GM19025 (cell line): ENCODE measurements around the gene CCDC43.
"Not testable (repeated sequence)": the region's sequence is repeated elsewhere in the genome, so short reads cannot be mapped to it uniquely, and the experiment has no call there.

Source experiments
- ATAC-seq: cut with Tn5 transposase; IDR thresholded peaks from one replicate; pipeline ENCODE4 v1.9.1; 2021; ENCODE audit warnings: mild to moderate bottlenecking, low read depth, moderate library complexity; ENCODE audit not compliant: unreplicated experiment

The CCDC43 gene

DNA sequence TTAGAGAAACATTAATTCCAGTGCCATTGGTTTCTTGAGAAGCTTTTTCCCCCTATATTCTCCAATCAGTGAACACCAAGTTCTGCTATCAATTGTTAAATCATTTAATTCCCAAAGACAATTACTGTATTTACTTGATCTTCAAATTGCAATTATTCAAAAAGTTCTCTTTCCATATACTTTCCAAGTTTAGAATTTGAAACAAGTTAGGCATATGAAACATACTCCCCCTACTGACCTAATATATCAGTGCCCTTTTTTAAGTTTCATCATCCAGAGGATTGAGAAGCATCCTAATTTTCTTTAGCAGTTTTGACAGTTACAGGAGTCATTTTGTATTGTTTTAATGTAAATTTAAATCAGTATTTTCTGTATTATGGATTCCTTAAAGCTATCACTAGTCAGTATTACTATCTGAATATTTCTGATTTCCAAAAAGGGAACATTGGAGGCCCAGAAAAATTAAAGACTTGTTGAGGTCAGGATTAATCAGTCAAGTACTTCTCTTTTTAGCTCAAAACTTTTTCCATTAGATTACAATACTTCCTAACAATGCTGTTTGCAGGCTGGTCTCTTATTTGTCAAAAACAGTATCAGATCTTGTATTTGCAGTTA, 17.0 kb downstream of the CCDC43 start:
- no peak for ATAC-seq

DNA sequence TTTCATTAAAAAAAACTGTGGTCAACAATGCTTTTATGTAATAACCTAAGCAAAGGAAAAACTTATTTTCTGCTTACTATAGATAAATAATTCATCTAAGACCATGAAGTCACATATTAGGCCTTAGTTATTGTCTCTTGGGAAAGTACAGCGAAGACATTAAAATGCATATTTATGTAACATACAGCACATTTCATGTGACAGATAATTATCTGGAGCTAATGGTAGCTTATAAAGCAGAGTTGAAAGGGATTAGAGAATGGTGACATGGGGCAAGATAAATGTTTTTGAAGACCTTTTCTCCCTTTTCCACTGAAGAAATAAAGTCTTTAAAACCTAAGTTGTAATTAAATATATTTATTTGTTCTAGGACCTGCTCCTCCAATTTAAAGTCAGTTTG, 23.6 kb downstream of the CCDC43 start:
- no peak for ATAC-seq

DNA sequence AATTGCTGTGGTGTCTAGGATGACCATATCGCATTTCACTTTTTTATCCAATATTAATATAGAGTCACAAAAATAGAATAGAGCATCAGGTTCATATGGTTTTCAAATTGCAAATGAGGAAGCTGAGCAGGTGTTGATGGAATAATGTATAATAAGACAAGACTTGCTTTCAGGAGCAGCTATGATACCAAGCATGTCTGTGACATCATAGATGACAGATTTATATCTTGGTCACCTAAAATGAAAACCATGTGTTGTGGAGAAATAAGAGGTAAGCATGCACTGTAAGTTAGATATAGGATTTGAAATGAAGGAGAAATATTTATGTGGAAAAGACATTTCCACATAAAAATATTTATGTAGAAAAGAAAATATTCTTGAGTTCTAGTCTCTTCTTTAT, 24.7 kb downstream of the CCDC43 start:
- ATAC-seq = no peak

DNA sequence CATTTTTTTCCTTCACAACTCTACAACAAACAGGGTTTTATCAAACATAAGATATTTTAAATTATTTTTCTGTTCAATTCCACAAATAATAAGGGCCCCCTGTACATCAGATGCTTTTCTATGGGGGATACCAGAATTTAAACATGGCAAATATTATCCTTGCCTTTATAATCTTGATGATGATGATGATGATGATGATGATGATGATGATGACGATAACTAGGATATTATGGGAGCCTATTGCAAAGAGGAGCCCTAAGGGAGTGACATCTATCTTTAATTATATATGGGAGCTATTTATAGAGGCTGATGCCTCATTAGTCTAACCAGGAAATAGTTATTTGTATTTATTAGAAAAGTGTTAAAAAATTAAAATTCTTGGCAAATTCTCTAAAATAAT, 26.5 kb downstream of the CCDC43 start:
- ATAC-seq = no peak

DNA sequence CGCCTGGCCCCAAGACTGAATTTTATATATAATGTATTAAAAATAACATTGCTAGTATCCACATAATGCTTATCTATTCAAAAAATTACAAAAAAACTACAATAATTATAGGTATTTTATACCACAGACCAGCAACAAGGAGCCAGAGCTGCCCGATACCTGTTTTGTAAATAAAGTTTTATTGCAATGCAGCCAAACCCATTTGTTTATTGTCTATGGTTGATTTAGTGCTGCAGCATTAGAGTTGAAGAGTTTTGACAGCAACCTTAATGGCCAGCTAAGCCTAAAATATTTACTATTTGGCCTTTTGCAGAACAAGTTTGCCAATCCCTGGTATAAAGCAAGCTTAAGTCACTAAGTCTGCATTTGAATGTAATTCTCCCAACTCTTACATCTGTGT, 27.7 kb downstream of the CCDC43 start:
- no peak for ATAC-seq

DNA sequence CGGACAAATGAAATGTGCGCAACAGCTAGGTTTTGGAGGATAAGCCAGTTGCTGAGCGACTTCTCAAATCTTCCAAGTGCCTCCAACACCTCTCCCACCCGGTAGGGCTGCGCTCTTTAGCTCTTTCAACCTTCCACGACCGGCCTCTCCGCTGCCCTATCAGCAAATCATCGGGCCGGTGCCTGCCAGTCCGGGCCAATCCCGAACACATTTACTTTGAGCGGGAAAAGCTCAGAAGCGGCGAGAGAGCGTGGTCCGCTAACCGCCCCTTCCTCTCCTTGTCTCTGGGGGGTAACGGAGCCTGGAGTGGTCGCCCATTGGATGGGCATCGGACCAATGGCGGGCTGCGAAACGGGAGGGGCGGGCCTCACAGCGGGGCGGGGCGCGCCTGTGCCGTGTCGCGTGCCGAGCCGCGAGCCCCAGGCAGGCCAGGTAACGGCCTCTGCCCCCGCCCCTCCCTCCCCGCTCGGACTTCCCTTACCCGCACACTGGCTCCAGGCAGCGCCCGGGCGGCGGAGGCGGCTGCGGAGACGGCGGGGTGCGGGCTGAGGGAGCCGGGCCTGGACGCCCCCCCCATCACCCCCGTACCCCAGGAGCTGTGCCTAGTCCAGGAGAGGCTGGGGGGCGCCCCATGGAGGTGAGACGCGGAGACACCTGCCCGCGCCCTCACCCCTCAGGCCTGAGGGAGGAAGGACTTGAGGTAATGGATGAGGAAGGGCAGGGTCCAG, 33.4 kb downstream of the CCDC43 start, which contains the start of gene MEIOC:
Gene MEIOC (plus strand): TSS at position 486 of the 728 bp plus-strand sequence. CDS start 146 bp downstream, at position 632.
- no peak for ATAC-seq

DNA sequence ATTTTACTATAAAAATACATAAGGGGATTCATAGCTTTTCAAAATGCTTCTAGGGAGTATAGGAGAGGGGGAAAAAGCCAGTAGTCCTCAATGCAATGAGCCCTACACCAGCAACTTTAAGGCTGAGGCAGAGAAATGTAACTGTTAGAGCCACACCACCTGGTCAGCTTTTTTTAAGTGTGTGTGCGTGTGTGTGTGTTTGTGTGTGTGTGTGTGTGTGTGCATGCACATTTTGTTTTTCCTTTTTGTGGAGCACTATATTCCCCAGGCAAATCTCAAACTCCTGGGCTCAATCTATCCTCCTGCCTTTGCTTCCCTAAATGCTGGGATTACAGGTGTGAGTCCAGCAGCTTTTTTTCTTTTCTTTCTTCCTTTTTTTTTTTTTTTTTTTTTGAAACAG, 35.6 kb downstream of the CCDC43 start:
- no peak for ATAC-seq

DNA sequence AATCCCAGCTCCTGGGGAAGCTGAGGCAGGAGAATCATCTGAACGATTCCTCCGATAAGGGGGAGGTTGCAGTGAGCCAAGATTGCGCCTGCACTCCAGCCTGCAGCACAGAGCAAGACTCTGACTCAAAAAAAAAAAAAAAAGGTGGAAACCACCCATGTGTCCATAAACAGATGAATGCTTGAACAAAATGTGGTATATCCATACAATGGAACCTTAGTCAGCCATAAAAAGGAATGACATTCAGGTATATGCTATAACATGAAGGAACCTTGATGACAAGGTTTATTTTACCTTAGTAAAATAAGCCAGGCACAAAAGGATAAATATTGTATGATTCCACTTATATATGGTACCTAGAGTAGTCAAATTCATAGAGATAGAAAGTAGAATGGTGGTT, 36.2 kb downstream of the CCDC43 start:
- ATAC-seq = no peak

DNA sequence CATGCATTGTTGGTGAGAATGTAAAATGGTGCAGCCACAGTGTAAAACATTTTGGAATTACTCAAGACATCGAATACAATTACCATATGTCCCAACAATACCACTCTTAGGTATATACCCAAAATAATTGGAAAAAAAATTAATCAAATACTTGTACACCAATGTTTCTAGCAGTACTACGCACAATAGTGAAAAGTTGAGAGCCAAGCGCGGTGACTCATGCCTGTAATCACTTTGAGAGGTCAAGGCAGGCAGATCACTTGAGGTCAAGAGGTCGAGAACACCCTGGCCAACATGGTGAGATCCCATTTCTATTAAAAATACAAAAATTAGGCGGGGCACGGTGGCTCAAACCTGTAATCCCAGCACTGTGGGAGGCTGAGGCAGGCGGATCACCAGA, 36.8 kb downstream of the CCDC43 start:
- ATAC-seq = no peak

DNA sequence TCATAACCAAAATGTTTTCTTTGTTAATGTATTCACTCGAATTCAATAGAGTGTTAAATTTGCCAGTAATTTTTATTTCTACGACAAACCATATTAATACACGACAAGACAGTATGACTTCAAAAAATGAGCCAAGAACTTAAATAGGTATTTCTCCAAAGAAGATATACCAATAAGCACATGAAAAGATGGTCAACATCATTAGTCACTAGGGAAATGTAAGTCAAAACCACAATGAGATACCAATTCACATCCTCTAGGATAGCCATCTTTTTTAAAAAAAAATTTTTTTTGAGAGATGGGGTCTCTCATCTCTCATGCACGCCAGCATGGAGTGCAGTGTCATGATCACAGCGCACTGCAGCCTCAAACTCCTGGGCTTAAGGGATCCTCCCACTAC, 38.3 kb downstream of the CCDC43 start:
- ATAC-seq = no peak

DNA sequence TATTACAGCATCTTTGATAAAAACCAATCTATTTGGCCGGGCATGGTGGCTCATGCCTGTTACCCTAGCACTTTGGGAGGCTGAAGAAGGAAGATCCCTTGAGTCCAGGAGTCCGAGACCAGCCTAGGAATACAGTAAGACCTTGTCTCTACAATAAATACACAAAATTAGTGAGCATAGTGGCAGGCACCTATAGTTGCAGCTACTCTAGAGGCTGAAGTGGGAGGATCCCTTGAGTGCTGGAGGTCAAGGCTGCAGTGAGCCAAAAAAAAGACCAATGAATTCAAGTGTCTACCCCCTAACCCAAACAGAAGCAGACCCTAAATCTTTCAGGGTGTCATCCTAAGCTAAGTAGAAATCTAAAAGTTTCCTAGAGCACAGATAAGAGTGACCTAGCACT, 40.6 kb downstream of the CCDC43 start:
- ATAC-seq = no peak

DNA sequence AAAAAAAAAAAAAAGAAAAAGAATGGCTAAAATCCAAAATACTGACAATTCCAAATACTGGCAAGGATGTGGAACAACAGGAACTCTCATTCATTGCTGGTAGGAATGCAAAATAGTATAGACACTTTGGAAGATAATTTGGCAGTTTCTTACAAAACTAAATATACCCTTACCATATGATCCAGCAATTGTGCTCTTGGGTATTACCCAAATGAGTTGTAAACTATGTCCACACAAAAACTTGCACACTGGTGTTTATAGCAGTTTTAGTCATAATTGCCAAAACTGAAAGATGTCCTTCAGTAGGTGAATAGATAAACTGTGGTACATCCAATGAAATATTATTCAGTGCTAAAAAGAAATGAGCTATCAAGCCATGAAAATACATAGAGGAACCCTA, 41.8 kb downstream of the CCDC43 start:
- ATAC-seq = no peak

DNA sequence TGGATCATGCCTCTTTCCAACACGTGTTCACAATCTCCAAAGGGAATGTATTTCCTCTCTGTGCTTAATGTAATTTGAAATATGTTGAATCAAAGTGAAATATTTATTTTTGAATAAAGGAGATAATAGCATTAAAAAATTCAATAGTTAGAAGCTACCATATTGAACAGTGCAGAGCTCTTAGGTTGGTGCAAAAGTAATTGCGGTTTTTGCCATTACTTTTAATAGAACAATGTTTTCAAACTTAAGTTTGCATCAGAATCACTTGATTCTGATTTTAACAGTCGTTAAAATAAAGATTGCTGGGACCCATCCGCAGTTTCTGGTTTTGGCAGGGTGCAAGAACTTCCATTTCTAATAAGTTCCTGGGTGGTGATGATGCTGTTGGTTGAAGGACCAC, 43.3 kb downstream of the CCDC43 start:
- ATAC-seq = no peak

DNA sequence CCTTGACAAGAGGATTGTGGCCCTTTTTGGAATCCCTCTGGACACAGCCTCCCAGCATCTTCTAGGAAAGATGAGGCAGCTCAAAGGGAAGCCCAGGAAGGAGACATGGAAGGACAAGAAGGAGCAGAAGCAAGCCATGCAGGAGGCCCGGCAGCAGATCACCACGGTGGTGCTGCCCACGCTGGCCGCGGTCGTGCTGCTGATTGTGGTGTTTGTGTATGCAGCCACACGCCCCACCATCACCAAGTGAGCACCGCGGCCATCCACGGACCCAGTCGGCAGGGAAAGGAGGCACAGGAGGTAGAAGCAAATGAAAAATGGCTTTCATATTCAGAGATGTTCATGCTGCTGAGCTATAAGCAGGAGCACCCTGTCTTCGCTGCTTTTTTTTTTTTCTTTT, 44.2 kb downstream of the CCDC43 start:
- no peak for ATAC-seq

DNA sequence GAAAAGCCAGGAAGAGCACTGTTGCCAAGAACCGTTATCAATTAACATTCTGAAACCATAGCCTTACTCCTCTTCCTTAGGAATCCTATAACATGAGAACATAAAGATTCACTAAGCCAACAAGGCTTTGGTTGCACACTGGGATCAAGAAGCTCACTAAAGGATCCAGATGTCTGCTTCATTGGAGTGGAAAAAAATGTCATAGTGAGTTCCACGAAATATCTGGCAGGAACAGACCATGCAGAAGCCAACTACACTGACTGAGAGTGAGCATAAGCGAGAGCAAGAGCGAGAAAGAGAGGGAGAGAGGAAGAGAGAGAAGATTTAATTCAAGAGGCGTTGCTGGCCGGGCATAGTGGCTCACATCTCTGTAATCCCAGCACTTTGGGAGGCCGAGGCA, 46.7 kb downstream of the CCDC43 start:
- no peak for ATAC-seq

DNA sequence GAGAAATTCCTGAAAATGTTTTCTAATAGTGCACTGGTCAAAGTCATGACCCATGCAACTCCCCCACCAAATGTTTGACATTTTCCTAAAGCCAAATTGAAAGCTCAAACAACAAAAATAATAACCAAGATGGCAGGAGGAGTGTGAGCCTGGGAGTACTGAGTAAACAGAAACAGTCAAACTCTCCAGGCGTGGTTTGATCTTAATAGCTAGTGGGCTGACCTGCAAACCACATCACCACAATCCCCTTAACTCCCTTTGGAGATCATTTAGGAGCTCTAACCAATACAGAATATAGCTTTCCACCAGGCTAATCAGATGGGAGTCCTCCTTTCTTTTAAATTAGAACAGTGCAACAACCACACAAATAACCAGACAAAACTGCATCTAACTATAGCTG, 52.5 kb downstream of the CCDC43 start:
- no peak for ATAC-seq

DNA sequence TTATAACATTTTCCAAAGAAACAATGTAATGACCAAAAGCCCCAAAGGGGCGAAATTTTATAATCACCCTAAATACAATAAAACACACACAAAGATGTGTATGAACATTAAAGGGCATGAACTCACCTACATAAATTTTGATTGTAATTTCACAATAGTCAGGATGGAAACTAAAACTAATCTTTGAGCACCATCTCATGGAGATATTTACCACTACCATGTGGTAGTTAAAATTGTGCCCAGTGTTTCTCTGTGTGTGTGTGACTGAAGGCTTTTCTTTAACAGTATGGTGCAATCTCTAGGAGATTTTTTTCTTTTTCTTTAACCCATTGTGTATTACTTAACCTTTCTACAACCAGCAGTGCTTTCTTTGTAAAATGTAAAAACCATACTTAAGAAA, 53.0 kb downstream of the CCDC43 start:
- no peak for ATAC-seq

DNA sequence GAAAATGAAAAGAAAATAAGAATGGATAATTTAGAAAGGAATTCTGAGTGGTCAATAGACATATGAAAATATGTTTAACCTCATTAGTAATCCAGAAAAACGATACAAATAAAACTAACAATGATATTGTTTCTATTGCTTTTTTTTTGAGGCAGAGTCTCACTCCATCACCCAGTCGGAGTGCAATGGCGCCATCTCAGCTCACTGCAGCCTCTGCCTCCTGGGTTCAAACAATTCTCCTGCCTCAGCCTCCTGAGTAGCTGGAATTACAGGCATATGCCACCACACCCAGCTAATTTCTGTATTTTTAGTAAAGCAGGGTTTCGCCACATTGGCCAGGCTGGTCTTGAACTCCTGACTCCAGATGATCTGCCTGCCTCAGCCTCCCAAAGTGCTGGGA, 55.2 kb downstream of the CCDC43 start:
- not testable (repeated sequence) for ATAC-seq

DNA sequence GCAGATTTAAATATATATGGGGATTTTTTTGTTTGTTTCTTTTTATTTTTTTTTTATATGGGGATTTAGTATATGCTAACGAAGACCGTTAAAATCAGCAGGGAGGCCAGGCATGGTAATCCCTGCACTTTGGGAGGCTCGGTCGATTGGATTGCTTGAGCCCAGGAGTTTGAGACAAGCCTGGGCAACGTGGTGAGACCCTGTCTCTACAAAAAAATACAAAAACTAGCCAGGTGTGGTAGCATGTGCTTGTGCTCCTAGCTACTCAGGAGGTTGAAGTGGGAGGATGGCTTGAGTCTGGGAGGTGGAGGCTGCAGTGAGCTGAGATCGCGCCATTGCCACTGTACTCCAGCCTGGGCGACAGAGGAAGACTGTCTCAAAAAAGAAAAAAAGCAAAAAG, 55.6 kb downstream of the CCDC43 start:
- no peak for ATAC-seq

DNA sequence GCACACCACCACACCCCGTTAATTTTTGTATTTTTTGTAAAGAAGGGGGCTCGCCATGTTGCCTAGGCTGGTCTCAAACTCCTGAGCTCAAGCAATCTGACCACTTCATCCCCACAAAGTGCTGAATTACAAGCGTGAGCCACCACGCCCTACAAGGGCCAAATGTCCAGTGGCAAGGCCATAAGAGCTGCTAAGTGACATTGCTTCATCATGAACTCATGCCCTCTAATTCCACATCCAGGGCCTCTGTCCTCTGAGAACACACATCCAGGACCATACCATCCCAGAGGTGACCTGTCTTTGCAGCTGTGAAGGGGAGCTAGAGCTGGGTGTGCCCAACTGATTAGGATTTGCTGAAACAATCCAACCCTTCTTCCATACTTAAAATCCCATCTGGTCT, 58.9 kb downstream of the CCDC43 start:
- ATAC-seq = no peak

DNA sequence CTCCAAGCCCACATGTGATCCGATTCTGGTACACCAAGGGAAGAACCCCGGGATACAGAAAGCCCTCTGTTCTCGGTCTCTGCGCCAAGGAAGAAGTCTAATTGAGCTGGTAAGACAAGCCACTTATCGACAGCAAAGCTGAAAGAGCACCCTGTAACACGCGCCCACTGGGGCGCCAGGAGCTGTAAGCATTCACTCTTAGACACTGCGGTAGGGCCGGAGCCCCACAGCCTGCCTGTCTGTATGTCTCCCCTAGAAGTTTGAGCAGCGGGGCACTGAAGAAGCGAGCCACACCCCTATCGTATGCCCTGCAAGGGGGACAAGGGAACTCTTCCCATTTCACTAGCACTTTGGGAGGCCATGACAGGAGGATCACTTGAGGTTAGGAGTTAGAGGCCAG, 60.3 kb downstream of the CCDC43 start:
- ATAC-seq = no peak
